ENCODE data around the gene SYK.

Gene SYK

DNA sequence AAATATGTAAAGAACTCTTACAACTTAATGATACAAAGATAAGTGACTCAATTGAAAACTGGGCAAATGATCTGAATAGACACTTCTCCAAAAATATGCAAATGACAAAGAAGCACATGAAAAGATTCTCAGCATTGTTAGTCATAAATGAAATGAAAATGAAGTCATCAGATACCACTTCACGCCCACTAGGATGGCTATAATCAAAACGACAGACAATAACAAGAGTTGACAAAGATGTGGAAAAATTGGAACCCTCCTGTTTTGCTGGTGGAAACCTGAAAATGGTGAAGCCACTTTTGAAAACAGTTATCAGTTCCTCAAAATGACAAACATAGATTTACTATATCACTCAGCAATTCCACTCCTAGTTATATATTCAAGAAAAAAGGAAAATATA is 7.9 kb upstream of the SYK start:
- Histone ChIP-seq H3K27ac (ENCODE audit: low read depth, low read length) (no peak overlapping the region), H3K14ac (ENCODE audit: low read length) (no peak overlapping the region), H2AFZ (ENCODE audit: insufficient read depth, low read length, poor library complexity) (no peak overlapping the region), H4K91ac (ENCODE audit: low read depth, low read length) (no peak overlapping the region), H3K18ac (ENCODE audit: low read length) (no peak overlapping the region), H4K12ac (ENCODE audit: low read depth, low read length) (no peak overlapping the region), H4K8ac (ENCODE audit: low read depth, low read length) (no peak overlapping the region), H3K9me3 (ENCODE audit: insufficient read depth, low read depth, low read length) (no peaks in the 10 kb centered on the region), H3K27me3 (ENCODE audit: insufficient read depth, low read length) (no peaks in the 10 kb centered on the region), H3K9ac (ENCODE audit: low read length) (no peak overlapping the region), H3K79me1 (ENCODE audit: low read length) (no peaks in the 10 kb centered on the region), H3K23ac (ENCODE audit: low read length) (no peak overlapping the region), H2BK5ac (ENCODE audit: low read depth, low read length, poor library complexity) (no peak overlapping the region), H3K36me3 (ENCODE audit: control insufficient read depth in 1 of 2, insufficient read depth in 2 of 2, low read length in 2 of 2) (no peaks in the 10 kb centered on the region), H3K4me1 (ENCODE audit: control insufficient read depth in 1 of 2, insufficient read depth in 2 of 2, low read length in 2 of 2) (peaks cover 0 to 2% of the 10 kb centered on the region in 2 experiments), H3K79me2 (ENCODE audit: control insufficient read depth, insufficient read depth, low read length, poor library complexity) (no peaks in the 10 kb centered on the region), H2AK5ac (ENCODE audit: low read length) (no peak overlapping the region), H3K4me3 (ENCODE audit: low read depth, low read length) (no peak overlapping the region), H3K4me2 (ENCODE audit: low read length) (no peak overlapping the region), H3K4ac (ENCODE audit: low read depth, low read length) (no peak overlapping the region), H2BK12ac (ENCODE audit: low read length) (no peak overlapping the region), H2BK120ac (ENCODE audit: insufficient read depth, low read length, poor library complexity) (no peak overlapping the region)
- WGBS (ENCODE audit: extremely low coverage, insufficient coverage, insufficient read length) = no CpG with 5 or more reads among the region's 2 CpGs
- peak in 1 of 2 donors; percentile 14 for DNase-seq

DNA sequence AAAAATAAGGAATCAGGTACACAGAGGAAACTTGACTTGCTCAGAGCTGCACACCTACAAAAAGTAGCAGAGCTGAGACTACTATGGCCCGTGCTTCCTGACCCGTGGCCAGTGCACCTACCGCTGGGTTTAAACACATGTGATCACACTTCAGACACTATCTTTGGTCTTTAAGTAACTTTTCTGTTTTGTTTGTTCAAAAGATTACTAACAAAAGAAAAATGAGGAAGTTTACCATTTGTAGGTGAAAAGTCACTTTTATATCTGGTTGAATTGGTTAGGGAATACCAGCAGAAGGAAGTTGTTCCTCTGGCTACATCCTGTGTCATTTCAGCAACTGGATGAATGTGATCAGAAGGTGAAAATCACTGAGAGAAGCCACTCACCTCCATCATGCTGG is 6.5 kb upstream of the SYK start:
- Histone ChIP-seq H2AFZ (ENCODE audit: insufficient read depth, low read length, poor library complexity) (no peak overlapping the region), H3K4me1 (ENCODE audit: control insufficient read depth in 1 of 2, insufficient read depth in 2 of 2, low read length in 2 of 2) (peaks cover 0 to under 1% of the 10 kb centered on the region in 2 experiments), H3K4ac (ENCODE audit: low read depth, low read length) (no peak overlapping the region), H3K9me3 (ENCODE audit: insufficient read depth, low read depth, low read length) (no peaks in the 10 kb centered on the region), H3K79me2 (ENCODE audit: control insufficient read depth, insufficient read depth, low read length, poor library complexity) (no peaks in the 10 kb centered on the region), H3K9ac (ENCODE audit: low read length) (no peak overlapping the region), H3K27me3 (ENCODE audit: insufficient read depth, low read length) (no peaks in the 10 kb centered on the region), H2BK5ac (ENCODE audit: low read depth, low read length, poor library complexity) (no peak overlapping the region), H3K36me3 (ENCODE audit: control insufficient read depth in 1 of 2, insufficient read depth in 2 of 2, low read length in 2 of 2) (no peaks in the 10 kb centered on the region), H4K12ac (ENCODE audit: low read depth, low read length) (no peak overlapping the region), H3K79me1 (ENCODE audit: low read length) (no peaks in the 10 kb centered on the region), H2AK5ac (ENCODE audit: low read length) (no peak overlapping the region), H3K4me2 (ENCODE audit: low read length) (no peak overlapping the region), H3K18ac (ENCODE audit: low read length) (no peak overlapping the region), H4K8ac (ENCODE audit: low read depth, low read length) (no peak overlapping the region), H3K4me3 (ENCODE audit: low read depth, low read length) (no peak overlapping the region), H3K14ac (ENCODE audit: low read length) (no peak overlapping the region), H2BK120ac (ENCODE audit: insufficient read depth, low read length, poor library complexity) (no peak overlapping the region), H4K91ac (ENCODE audit: low read depth, low read length) (no peak overlapping the region), H3K27ac (ENCODE audit: low read depth, low read length) (no peak overlapping the region), H2BK12ac (ENCODE audit: low read length) (no peak overlapping the region), H3K23ac (ENCODE audit: low read length) (no peak overlapping the region)
- no peak for DNase-seq
- WGBS (ENCODE audit: extremely low coverage, insufficient coverage, insufficient read length) = no CpG with 5 or more reads among the region's 3 CpGs

DNA sequence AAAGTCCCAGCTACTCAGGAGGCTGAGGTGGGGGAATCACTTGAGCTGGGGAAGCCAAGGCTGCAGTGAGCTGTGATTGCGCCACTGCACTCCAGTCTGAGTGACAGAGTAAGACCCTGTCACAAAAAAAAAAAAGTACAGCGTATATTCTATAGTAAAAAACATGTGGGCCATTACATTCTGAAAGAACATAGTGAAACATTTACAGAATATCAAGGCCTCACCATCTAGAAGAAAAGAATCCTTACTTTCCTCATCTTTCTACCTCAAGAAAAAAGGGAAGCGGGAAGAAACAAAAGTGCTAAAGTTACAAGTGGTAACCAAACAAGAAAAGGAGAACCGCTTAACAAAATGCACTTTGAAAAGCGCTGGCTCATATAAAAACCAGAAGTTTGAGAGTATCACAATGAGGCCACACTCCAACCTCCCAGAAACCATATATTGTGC is 5.7 kb upstream of the SYK start:
- Histone ChIP-seq H3K4me2 (ENCODE audit: low read length) (no peak overlapping the region), H3K9me3 (ENCODE audit: insufficient read depth, low read depth, low read length) (no peaks in the 10 kb centered on the region), H4K8ac (ENCODE audit: low read depth, low read length) (no peak overlapping the region), H3K27ac (ENCODE audit: low read depth, low read length) (no peak overlapping the region), H3K4ac (ENCODE audit: low read depth, low read length) (no peak overlapping the region), H3K4me1 (ENCODE audit: control insufficient read depth in 1 of 2, insufficient read depth in 2 of 2, low read length in 2 of 2) (no peaks in the 10 kb centered on the region), H3K36me3 (ENCODE audit: control insufficient read depth in 1 of 2, insufficient read depth in 2 of 2, low read length in 2 of 2) (no peaks in the 10 kb centered on the region), H3K79me2 (ENCODE audit: control insufficient read depth, insufficient read depth, low read length, poor library complexity) (no peaks in the 10 kb centered on the region), H3K9ac (ENCODE audit: low read length) (no peak overlapping the region), H3K23ac (ENCODE audit: low read length) (no peak overlapping the region), H3K79me1 (ENCODE audit: low read length) (no peaks in the 10 kb centered on the region), H3K27me3 (ENCODE audit: insufficient read depth, low read length) (no peaks in the 10 kb centered on the region), H2BK5ac (ENCODE audit: low read depth, low read length, poor library complexity) (no peak overlapping the region), H2BK120ac (ENCODE audit: insufficient read depth, low read length, poor library complexity) (no peak overlapping the region), H3K4me3 (ENCODE audit: low read depth, low read length) (no peak overlapping the region), H3K14ac (ENCODE audit: low read length) (no peak overlapping the region), H2AK5ac (ENCODE audit: low read length) (no peak overlapping the region), H2BK12ac (ENCODE audit: low read length) (no peak overlapping the region), H4K91ac (ENCODE audit: low read depth, low read length) (no peak overlapping the region), H2AFZ (ENCODE audit: insufficient read depth, low read length, poor library complexity) (no peak overlapping the region), H3K18ac (ENCODE audit: low read length) (no peak overlapping the region), H4K12ac (ENCODE audit: low read depth, low read length) (no peak overlapping the region)
- DNase-seq = peak in 1 of 2 donors; percentile 23
- no CpG with 5 or more reads among the region's 5 CpGs for WGBS (ENCODE audit: extremely low coverage, insufficient coverage, insufficient read length)

DNA sequence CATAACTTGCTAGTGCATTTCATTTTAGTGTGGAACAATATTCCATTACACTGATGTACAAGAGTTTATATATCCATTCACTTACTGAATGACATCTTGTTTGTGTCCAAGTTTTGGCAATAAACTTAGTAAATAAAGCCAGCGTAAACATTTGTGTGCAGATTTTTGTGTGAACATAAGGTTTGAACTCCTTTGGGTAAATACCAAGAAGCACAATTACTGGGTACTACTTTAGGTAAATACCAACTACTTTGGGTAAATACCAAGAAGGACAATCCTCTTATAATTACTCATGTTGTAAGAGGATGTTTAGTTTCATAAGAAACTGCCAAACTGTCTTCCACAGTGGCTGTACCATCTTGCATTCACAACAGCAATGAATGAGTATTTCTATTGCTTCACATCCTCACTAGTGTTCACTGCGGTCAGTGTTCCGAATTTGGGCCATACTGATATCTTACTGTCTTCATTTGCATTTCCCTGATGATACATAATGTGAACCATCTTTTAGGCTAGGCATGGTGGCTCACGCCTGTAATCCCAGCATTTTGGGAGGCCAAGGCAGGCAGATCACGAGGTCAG is 2.3 kb upstream of the SYK start:
- H3K9me3 ChIP-seq (ENCODE audit: insufficient read depth, low read depth, low read length) = no peaks in the 10 kb centered on the region
- no peak overlapping the region for H3K23ac ChIP-seq (ENCODE audit: low read length)
- H3K79me1 ChIP-seq (ENCODE audit: low read length) = no peaks in the 10 kb centered on the region
- H3K14ac ChIP-seq (ENCODE audit: low read length) = no peak overlapping the region
- H2AK5ac ChIP-seq (ENCODE audit: low read length) = no peak overlapping the region
- no peak overlapping the region for H3K27ac ChIP-seq (ENCODE audit: low read depth, low read length)
- H3K4ac ChIP-seq (ENCODE audit: low read depth, low read length) = no peak overlapping the region
- H2BK12ac ChIP-seq (ENCODE audit: low read length) = no peak overlapping the region
- H2AFZ ChIP-seq (ENCODE audit: insufficient read depth, low read length, poor library complexity) = no peak overlapping the region
- no peak overlapping the region for H3K9ac ChIP-seq (ENCODE audit: low read length)
- DNase-seq = no peak
- H3K18ac ChIP-seq (ENCODE audit: low read length) = no peak overlapping the region
- no peak overlapping the region for H2BK5ac ChIP-seq (ENCODE audit: low read depth, low read length, poor library complexity)
- H3K4me1 ChIP-seq (ENCODE audit: control insufficient read depth in 1 of 2, insufficient read depth in 2 of 2, low read length in 2 of 2) = peaks cover 0 to 5% of the 10 kb centered on the region in 2 experiments
- no peak overlapping the region for H4K8ac ChIP-seq (ENCODE audit: low read depth, low read length)
- no peaks in the 10 kb centered on the region for H3K36me3 ChIP-seq (ENCODE audit: control insufficient read depth in 1 of 2, insufficient read depth in 2 of 2, low read length in 2 of 2)
- H2BK120ac ChIP-seq (ENCODE audit: insufficient read depth, low read length, poor library complexity) = no peak overlapping the region
- no peaks in the 10 kb centered on the region for H3K79me2 ChIP-seq (ENCODE audit: control insufficient read depth, insufficient read depth, low read length, poor library complexity)
- H3K27me3 ChIP-seq (ENCODE audit: insufficient read depth, low read length) = peaks cover 12% of the 10 kb centered on the region
- no peak overlapping the region for H3K4me3 ChIP-seq (ENCODE audit: low read depth, low read length)
- no peak overlapping the region for H4K12ac ChIP-seq (ENCODE audit: low read depth, low read length)
- no peak overlapping the region for H3K4me2 ChIP-seq (ENCODE audit: low read length)
- H4K91ac ChIP-seq (ENCODE audit: low read depth, low read length) = no peak overlapping the region
- WGBS (ENCODE audit: extremely low coverage, insufficient coverage, insufficient read length) = no CpG with 5 or more reads among the region's 5 CpGs
